ENCODE measurements around the gene PLA2G4B.

- no peak for TF ChIP-seq CTCF (IDR thresholded peaks at IDR 0.05; ENCODE audit: insufficient read depth, low read depth, low read length)
- TF ChIP-seq EZH2 (IDR thresholded peaks at IDR 0.05; ENCODE audit: insufficient read depth, low read length) = no peak
Measured at GRCh38 chr15:41839781-41840491, 1.3 kb downstream of the PLA2G4B start.

Data from astrocyte (in vitro differentiated cells and primary cell).